HEK293T (cell line): ENCODE results near the gene ALDH2.
"Not testable (repeated sequence)": the region's sequence is repeated elsewhere in the genome, so short reads cannot be mapped to it uniquely, and the experiment has no call there.

Experiments used
- ARNT ChIP-seq: fragments of 450-650 bp; IDR thresholded peaks from 2 replicates; pipeline ENCODE4 v1.6.1; 2017; ENCODE audit warnings: mild to moderate bottlenecking
- FOXK2 ChIP-seq: fragments of 450-650 bp; IDR thresholded peaks from 2 replicates; pipeline ENCODE4 v1.6.1; 2016; ENCODE audit warnings: mild to moderate bottlenecking
- FOXM1 ChIP-seq: fragments of 450-650 bp; IDR thresholded peaks from 2 replicates; pipeline ENCODE4 v1.6.1; 2017; ENCODE audit warnings: mild to moderate bottlenecking, borderline replicate concordance
- LEF1 ChIP-seq: fragments of 450-650 bp; IDR thresholded peaks from 2 replicates; pipeline ENCODE4 v1.6.1; 2017; ENCODE audit warnings: mild to moderate bottlenecking, borderline replicate concordance
- SUZ12 ChIP-seq: fragments of 450-650 bp; IDR thresholded peaks from 2 replicates; pipeline ENCODE4 v1.6.1; 2016; ENCODE audit warnings: mild to moderate bottlenecking

DNA sequence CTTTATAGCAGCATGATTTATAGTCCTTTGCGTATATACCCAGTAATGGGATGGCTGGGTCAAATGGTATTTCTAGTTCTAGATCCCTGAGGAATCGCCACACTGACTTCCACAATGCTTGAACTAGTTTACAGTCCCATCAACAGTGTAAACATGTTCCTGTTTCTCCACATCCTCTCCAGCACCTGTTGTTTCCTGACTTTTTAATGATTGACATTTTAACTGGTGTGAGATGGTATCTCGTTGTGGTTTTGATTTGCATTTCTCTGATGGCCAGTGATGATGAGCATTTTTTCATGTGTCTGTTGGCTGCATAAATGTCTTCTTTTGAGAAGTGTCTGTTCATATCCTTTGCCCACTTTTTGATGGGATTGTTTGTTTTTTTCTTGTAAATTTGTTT is 62.9 kb downstream of the ALDH2 start:
- not testable (repeated sequence) for TF ChIP-seq FOXK2, ARNT, FOXM1, LEF1, SUZ12
